ENCODE measurements around the gene OXT. TPM values are rescaled to one million over a fixed set of nuclear protein-coding genes. Genes with fewer than 3 reads are reported as not detected.

The OXT gene
- total and polyA plus RNA-seq, 2 of the 4 experiments (the other 2 are of a cell fraction) = not detected

DNA sequence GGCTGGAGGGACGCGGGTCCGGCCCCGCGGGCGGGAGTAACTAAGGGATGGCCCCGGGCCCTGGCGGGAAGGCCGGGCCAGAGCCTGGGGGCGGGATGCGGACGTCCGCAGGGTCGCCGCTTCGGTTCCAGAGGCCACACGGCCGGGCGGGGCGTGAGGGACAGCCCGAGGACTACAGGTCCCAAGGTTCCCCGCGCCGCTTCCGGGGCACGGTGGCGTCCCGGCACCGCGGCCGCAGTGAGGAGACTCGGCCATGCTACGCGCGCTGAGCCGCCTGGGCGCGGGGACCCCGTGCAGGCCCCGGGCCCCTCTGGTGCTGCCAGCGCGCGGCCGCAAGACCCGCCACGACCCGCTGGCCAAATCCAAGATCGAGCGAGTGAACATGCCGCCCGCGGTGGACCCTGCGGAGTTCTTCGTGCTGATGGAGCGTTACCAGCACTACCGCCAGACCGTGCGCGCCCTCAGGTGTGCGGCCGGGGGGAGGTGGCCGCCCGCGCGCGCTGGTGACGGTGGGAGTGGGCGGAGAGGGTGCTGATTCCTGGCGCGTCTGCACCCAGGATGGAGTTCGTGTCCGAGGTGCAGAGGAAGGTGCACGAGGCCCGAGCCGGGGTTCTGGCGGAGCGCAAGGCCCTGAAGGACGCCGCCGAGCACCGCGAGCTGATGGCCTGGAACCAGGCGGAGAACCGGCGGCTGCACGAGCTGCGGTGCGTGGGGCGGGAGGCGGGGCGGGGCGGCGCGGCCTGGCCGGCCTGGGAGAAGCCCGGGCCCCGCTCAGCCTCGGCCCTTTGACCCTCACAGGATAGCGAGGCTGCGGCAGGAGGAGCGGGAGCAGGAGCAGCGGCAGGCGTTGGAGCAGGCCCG, 25.4 kb upstream of the OXT start, which contains the start of gene MRPS26:
TSS of gene MRPS26 (plus strand) at position 237 of the 861 bp plus-strand sequence. CDS start at position 254, 17 bp downstream.
- peaks cover 13% of the 10 kb centered on the region for H3K4me1 ChIP-seq (ENCODE audit: control insufficient read depth, insufficient read depth, low read length)
- peak; percentile 81 for DNase-seq
- peaks cover 24% of the 10 kb centered on the region for H3K9me1 ChIP-seq (ENCODE audit: insufficient read depth, low read length)
- peak within 1 kb of the TSS; percentile 83 for H3K4me3 ChIP-seq (ENCODE audit: insufficient read depth, low read depth, low read length)
- intact Hi-C loops (cut with micrococcal nuclease) (no loop called here), in situ Hi-C loops (cut with MboI; ENCODE audit: low sequenced_read_pairs) (no loop called here), dilution Hi-C loops (cut with HindIII; ENCODE audit: low sequenced_read_pairs, unreplicated experiment) (no loop called here)
- H3K9me3 ChIP-seq (ENCODE audit: control insufficient read depth, insufficient read depth, low read length) = no peaks in the 10 kb centered on the region
- H2AFZ ChIP-seq (replicated peaks; ENCODE audit: low read length, poor library complexity) = peak within 1 kb of the TSS; percentile 100
- peaks cover 10 to 23% of the 10 kb centered on the region in 2 experiments for H3K79me1 ChIP-seq (ENCODE audit: low read depth in 1 of 2, low read length in 2 of 2)
- H3K4ac ChIP-seq (ENCODE audit: low read depth, low read length) = peak within 1 kb of the TSS; percentile 92
- peak within 1 kb of the TSS; percentile 95 for H2AK9ac ChIP-seq (replicated peaks; ENCODE audit: low read depth, low read length, poor library complexity)
- H2BK120ac ChIP-seq (ENCODE audit: low read depth, low read length) = peak within 1 kb of the TSS; percentile 90
- TF ChIP-seq MAZ (IDR thresholded peaks at IDR 0.05; ENCODE audit: borderline replicate concordance, low read depth, low read length) (peak; percentile 60; the same call in 1 of the 2 replicates), CHD1 (IDR thresholded peaks at IDR 0.05; ENCODE audit: low read depth, low read length) (no peak), MXI1 (IDR thresholded peaks at IDR 0.05; ENCODE audit: borderline replicate concordance, low read depth, low read length) (peak; percentile 73; the same call in 1 of the 2 replicates), POLR2A (IDR thresholded peaks at IDR 0.05; ENCODE audit: low read depth, low read length) (no peak; the same call in 1 of the 2 replicates)
- TF ChIP-seq, protein P1, sequence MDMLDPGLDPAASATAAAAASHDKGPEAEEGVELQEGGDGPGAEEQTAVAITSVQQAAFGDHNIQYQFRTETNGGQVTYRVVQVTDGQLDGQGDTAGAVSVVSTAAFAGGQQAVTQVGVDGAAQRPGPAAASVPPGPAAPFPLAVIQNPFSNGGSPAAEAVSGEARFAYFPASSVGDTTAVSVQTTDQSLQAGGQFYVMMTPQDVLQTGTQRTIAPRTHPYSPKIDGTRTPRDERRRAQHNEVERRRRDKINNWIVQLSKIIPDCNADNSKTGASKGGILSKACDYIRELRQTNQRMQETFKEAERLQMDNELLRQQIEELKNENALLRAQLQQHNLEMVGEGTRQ (IDR thresholded peaks at IDR 0.05; ENCODE audit: low read depth, low read length) = peak; percentile 24; the same call in 1 of the 2 replicates
- H3K56ac ChIP-seq (ENCODE audit: extremely low read depth, insufficient read depth, low read length) = peak within 1 kb of the TSS; percentile 65
- H3K18ac ChIP-seq (ENCODE audit: low read depth, low read length) = peak within 1 kb of the TSS; percentile 36; the same call in 1 of the 2 replicates
- H2BK5ac ChIP-seq (ENCODE audit: low read depth, low read length, poor library complexity, severe bottlenecking) = peak within 1 kb of the TSS; percentile 97
- H2BK15ac ChIP-seq (ENCODE audit: low read depth, low read length) = peak within 1 kb of the TSS; percentile 57; the same call in 1 of the 3 replicates
- ChIA-PET POLR2A (ENCODE audit: unreplicated experiment) (interaction anchor here (0.5 to 0.7 kb wide), 2 partner anchors 13 to 32 kb away, joined by 3 read pairs; no protein-coding TSS in a partner anchor), CTCF (no interaction called here)
- peaks cover 10% of the 10 kb centered on the region for H4K20me1 ChIP-seq (ENCODE audit: insufficient read depth, low read length)
- peak within 1 kb of the TSS; percentile 59 to 91 for H4K8ac ChIP-seq (ENCODE audit: low read depth in 2 of 2, low read length in 2 of 2)
- peak within 1 kb of the TSS; percentile 91 for H4K91ac ChIP-seq (ENCODE audit: insufficient read depth, low read depth, low read length)
- H3K23ac ChIP-seq (ENCODE audit: low read depth, low read length) = peak within 1 kb of the TSS; percentile 58
- peak within 1 kb of the TSS; percentile 94 for H3K27ac ChIP-seq (ENCODE audit: insufficient read depth, low read length)
- WGBS, 2 experiments (ENCODE audit: extremely low coverage in 2 of 2, insufficient read length in 1 of 2) = 1% methylated on average over 71 of the region's 104 CpGs; no CpG with 5 or more reads in 1 of the 2 experiments
- peak within 1 kb of the TSS; percentile 83 for H3K9ac ChIP-seq (ENCODE audit: low read depth, low read length)
- peak within 1 kb of the TSS; percentile 87 for H4K5ac ChIP-seq (ENCODE audit: low read depth, low read length)
- peak within 1 kb of the TSS; percentile 83 for H3K4me2 ChIP-seq (ENCODE audit: low read depth, low read length)
- H2BK20ac ChIP-seq (ENCODE audit: low read depth, low read length) = no peak within 1 kb of the TSS; the same call in 1 of the 2 replicates
- peak within 1 kb of the TSS; percentile 86 for H2AK5ac ChIP-seq (ENCODE audit: low read depth, low read length)
- no TSS peak for BruUV-seq (replicated peaks)
- H3K14ac ChIP-seq (replicated peaks; ENCODE audit: low read depth, low read length) = peak within 1 kb of the TSS; percentile 91
- ATAC-seq (ENCODE audit: low read depth) = peak; percentile 94
- peaks cover 21% of the 10 kb centered on the region for H3K36me3 ChIP-seq (ENCODE audit: control insufficient read depth, insufficient read depth, low read length)
- H3K27me3 ChIP-seq (ENCODE audit: control insufficient read depth, insufficient read depth, low read length) = no peaks in the 10 kb centered on the region

Measured in IMR-90 (cell line).